HG03558 (cell line): ENCODE data around the gene FOXI1.

Source experiments
- ATAC-seq: cut with Tn5 transposase; IDR thresholded peaks from one replicate; pipeline ENCODE4 v1.9.1; 2021; ENCODE audit warnings: moderate number of reproducible peaks; ENCODE audit not compliant: unreplicated experiment; ENCODE audit errors: extremely low read depth

Gene FOXI1

DNA sequence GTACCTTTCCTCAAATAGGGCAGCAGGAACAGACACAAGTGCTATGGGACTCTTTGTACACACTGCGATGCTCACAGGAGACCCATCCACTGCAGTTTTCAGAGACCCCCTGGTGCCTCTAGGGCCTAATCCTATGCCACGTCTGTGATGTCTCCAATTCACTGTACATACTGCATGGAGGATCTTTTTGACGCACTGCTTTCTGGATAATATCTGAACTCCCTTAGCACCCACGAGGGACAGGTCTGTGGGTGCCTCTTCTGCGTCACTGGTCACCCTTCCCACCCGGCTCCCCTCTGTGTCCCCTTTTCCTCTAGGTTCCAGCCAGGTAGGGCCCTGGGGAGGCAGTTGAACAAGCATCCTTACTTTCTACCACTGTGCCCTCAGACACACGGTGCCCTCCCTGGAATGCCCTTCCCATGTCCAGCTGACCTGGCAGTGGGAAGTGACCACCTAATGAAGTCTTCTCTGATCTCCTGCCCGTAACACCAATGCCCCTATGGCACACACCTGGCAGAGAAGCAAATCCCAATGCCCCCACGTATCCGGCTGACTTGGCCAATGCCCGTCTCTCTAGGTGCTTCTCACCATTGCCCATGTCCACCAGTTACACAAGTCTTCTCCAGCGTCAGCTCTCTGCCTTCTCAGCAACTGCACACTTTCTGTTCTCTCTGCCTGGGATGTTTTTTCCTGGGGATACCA is 41.5 kb downstream of the FOXI1 start:
- no peak for ATAC-seq

DNA sequence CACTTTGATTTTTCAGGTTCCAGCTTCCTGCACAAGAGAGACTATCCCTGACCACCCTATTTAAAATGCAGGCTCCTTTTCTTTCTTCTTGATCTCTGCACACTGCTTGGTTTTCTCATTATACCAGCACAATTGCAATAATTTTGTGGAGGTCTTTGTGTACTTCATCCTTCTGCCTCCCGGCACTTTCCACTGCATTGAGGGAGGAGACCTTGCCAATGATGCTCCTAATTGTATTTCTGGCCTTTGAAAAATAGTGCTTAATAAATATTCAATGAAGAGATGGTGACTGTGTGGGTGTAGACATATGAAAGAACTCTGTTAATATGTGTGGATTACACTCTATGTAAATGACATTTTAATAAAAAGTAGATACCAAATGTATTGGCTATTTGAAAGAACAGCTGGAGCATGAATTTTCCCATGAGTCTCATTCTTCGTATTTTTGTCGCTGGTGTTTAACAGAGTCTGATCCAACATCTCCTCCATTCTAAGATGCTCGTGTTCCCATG is 42.1 kb downstream of the FOXI1 start:
- no peak for ATAC-seq

DNA sequence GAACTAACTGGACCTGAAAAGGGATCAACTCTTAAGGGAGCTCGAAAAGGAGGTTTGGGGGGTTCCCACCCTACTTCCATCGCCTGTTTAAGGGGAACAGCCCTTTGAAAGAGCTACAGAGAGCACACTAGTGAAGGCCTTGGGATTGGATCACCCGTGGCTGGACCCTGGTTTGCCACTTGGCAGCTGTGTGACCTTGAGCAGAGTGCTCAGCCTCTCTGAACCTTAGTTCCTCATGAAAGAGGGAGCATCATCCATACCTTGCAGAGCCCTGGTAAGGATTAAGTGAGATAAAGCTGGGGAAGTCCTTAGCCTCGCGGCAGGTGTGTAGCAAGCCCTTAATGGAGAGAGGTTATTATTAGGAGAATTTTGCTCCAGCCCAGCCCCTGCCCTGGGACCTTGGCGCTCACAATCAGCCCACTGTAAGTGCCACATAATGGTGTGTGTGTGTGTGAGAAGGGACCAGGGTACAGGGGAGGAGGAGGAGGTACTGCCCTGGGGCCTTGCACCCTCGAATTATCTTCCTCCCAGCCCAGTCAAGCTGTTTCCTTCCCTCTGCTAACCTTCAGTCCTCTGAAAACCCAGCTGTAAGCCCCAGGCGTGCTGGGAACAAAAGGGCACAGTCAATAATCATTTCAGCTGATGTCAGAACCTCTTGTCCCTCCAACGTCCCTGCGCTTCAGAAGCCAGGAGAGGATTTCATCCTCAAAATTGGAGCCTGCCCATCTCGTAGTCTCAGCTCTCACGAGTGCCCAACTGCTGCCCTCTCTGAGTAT is 42.9 kb downstream of the FOXI1 start:
- ATAC-seq, result no peak

DNA sequence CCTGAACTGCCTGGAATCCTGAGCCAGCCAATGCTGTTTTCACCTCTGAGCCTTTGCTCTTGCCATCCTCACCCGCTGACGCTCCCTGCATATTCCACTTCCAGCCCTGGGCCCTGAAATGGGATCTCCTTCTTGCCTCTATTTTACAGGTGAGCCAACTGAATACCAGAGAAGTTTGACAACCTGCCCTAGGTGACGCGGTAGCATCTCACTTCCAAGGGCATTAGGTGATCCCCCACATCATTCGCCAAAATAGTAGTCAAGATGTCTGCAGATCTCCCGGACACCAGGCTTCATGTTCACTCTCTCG is 43.5 kb downstream of the FOXI1 start:
- ATAC-seq, result no peak

DNA sequence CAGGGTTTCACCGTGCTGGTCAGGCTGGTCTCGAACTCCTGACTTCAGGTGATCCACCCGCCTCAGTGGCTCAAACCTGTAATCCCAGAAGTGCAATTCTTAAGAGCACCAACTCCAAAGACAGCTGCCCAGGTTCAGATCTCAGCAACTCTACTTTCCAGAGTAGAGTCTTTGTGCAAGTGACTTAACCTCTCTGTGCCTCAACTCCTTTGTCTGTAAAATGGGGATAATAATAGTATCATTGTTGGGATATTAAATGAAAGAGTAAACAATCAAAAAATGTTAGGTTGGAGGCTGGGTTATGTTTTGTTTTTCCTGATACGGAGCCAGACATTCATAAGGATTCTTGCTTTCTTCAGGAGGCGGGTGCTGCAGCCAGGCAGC is 45.0 kb downstream of the FOXI1 start:
- no peak for ATAC-seq

DNA sequence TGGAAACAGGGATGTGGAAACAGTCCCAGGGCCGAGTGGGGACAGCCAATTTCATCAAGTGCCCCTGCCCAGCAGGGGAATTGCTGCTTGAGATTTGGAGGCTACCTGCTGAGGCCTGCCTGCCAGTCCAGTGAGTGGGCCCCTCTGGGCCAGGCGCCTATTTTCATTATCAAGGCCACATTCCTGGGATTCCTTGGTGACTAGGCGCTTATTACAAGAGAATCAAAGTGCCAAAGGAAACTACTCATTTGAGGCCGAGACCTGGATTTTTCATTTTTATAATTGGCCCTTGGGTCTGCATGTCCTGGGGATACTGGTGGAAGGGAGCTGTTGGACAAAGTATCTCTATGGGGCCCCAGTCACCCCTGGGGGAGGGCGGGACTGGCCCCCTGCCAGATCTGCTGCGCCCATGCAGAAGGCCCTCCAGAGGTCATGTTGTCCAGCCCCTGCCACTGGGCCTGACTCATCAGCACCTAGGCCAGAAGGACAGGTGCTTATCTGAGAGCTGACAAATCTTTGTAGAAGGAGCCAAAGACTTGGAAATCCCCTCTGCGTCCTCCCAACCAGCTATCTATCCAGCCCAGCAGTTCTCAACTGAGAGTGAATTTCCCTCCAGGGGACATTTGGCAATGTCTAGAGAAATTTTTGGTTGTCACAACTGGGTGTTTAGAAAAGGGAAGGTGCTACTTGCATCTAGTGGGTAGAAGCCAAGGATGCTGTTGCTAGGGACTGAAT is 45.6 kb downstream of the FOXI1 start:
- no peak for ATAC-seq

DNA sequence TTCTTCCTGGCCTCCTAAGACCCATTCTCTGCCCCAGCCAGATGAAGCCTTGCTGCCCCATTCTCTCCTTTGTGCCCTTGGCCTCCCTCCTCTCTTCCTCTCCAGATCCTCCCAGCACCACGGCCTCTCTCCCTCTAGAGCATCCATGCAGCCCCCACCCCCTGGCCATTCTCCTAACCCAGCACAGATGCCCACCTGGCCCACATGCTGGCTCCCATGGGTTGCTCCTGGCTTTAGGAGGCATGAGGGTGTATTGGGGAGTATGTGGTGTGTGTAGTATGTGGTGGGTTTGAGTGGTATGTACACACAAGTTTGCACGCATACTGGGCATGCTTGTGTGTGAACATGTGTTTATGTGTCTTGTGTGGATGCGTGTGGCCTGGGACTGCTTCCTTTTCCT is 47.1 kb downstream of the FOXI1 start:
- ATAC-seq, result no peak

DNA sequence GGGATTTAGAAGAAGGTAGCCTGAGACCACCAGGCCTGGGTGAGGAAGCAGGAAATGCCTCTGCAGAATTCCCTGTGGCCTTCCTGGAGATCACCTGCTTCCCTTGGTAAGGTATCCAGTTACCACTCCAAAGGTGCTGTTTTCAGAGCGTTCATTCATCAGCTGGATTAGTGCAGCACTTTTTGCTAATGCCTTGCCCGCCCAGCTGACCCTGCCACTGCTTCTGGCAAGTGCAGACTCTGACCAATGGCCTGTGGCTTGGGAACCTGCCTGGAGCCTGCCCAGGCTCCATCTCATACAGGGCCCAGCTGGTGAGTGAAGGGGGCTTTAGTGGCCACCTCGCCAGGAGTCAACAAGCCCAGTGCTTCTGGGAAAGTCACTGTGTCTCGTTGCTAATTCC is 48.6 kb downstream of the FOXI1 start:
- no peak for ATAC-seq

DNA sequence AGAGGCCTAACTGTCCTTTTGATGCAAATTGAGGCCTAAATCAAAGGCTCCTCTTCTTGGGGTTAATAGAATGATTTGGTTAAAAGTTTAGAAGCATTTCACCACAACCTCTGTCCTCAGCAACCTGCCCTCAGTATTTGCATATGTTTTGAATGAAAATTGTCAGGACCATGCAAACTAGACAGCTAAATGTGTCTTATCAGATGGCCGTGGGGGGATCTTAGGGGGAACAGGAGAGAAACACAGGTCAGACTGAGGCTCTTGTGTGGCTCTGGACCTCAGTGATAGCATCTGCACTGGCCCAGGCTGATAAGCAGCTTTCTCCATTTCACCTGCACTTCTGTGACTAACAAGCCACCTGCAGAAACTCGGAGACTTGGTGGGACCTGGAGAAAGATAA is 49.0 kb downstream of the FOXI1 start:
- no peak for ATAC-seq

DNA sequence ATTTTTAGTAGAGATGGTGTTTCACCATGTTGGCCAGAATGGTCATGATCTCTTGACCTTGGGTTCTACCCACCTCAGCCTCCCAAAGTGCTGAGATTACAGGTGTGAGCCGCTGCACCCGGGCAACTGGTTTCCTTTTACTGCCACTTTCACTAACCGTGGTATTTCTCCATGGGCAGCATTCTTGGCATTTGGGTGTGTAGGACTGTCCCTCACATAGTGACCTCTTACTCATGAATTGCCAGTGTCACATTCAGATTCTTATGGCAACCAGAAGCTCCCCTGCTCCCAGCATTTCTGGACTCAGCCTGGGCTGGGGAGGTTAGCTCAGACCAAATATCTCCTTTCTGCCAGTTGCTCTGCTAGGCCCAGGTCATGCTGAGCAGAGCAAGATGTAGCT is 50.1 kb downstream of the FOXI1 start:
- ATAC-seq, result no peak

DNA sequence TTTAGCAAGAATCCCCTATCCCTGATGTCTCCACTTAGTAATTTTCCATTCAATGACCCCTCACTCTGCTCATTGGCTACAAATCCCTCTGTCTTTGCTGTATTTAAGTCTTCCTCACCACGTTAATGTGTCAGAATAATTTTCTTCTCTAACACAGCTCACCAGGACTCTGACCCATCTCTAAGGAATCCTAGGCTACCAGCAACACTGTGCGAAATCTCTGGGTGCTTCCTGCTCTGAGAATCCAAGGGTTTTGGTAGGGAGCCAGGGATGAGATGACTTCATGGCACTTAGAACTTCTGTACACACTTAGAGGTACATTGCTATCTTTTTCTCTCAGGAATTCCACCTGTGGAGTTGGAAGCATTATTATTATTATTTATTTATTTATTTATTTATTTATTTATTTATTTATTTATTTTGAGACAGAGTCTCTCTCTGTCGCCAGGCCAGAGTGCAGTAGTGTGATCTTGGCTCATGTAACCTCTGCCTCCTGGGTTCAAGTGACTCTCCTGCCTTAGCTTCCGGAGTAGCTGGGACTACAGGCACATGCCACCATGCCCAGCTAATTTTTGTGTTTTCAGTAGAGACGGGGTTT is 53.5 kb downstream of the FOXI1 start:
- ATAC-seq, result no peak
